ENCODE data around the gene SBF2. TPM values are rescaled to one million over a fixed set of nuclear protein-coding genes. Genes with fewer than 3 reads are reported as not detected.
A peak's percentile ranks its signal among the peaks of the same experiment; 100 is the strongest.

Gene SBF2
- total and polyA plus RNA-seq, 2 of the 13 experiments (the other 11 are each of a cell fraction or from before 2014, with no cell fraction given) = 24.0 to 45.8 TPM

GRCh38 chr11:9757809-9758636, 536.0 kb downstream of the SBF2 start (continued):
- TF ChIP-seq ZBTB40 (IDR thresholded peaks at IDR 0.05) (no peak), ZBTB40 (CRISPR knock-in tag; IDR thresholded peaks at IDR 0.05) (no peak; the same call in none of the 2 replicates), NFE2L2 (IDR thresholded peaks at IDR 0.05; ENCODE audit: low read length) (no peak), GTF3A (CRISPR knock-in tag; conservative IDR thresholded peaks at IDR 0.05) (no peak), ZNF740 (CRISPR knock-in tag; IDR thresholded peaks at IDR 0.05) (no peak), SALL2 (CRISPR knock-in tag; IDR thresholded peaks at IDR 0.05) (peak; percentile 67), HOXA5 (CRISPR knock-in tag; IDR thresholded peaks at IDR 0.05) (no peak; the same call in 1 of the 2 replicates), ZSCAN21 (CRISPR knock-in tag; IDR thresholded peaks at IDR 0.05; ENCODE audit: borderline replicate concordance) (peak; percentile 4; the same call in 1 of the 2 replicates), ZNF484 (CRISPR knock-in tag; IDR thresholded peaks at IDR 0.05; ENCODE audit: borderline replicate concordance, low read depth) (no peak), REL (CRISPR knock-in tag; conservative IDR thresholded peaks at IDR 0.05) (no peak), KDM5B (CRISPR knock-in tag; IDR thresholded peaks at IDR 0.05; ENCODE audit: borderline replicate concordance) (peak; percentile 30; the same call in 1 of the 2 replicates), ZNF124 (CRISPR knock-in tag; IDR thresholded peaks at IDR 0.05) (no peak), MTA1 (CRISPR knock-in tag; IDR thresholded peaks at IDR 0.05; ENCODE audit: borderline replicate concordance) (no peak), TEAD3 (CRISPR knock-in tag; optimal IDR thresholded peaks at IDR 0.05; ENCODE audit: borderline replicate concordance) (peak; percentile 17), KDM5A (IDR thresholded peaks at IDR 0.05; ENCODE audit: borderline replicate concordance, low read length) (no peak; the same call in 1 of the 2 replicates)
- TF ChIP-seq, protein P1, sequence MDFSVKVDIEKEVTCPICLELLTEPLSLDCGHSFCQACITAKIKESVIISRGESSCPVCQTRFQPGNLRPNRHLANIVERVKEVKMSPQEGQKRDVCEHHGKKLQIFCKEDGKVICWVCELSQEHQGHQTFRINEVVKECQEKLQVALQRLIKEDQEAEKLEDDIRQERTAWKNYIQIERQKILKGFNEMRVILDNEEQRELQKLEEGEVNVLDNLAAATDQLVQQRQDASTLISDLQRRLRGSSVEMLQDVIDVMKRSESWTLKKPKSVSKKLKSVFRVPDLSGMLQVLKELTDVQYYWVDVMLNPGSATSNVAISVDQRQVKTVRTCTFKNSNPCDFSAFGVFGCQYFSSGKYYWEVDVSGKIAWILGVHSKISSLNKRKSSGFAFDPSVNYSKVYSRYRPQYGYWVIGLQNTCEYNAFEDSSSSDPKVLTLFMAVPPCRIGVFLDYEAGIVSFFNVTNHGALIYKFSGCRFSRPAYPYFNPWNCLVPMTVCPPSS (IDR thresholded peaks at IDR 0.05) = no peak
- TF ChIP-seq, protein P2, sequence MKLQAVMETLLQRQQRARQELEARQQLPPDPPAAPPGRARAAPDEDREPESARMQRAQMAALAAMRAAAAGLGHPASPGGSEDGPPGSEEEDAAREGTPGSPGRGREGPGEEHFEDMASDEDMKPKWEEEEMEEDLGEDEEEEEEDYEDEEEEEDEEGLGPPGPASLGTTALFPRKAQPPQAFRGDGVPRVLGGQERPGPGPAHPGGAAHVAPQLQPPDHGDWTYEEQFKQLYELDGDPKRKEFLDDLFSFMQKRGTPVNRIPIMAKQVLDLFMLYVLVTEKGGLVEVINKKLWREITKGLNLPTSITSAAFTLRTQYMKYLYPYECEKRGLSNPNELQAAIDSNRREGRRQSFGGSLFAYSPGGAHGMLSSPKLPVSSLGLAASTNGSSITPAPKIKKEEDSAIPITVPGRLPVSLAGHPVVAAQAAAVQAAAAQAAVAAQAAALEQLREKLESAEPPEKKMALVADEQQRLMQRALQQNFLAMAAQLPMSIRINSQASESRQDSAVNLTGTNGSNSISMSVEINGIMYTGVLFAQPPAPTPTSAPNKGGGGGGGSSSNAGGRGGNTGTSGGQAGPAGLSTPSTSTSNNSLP (IDR thresholded peaks at IDR 0.05; ENCODE audit: low read depth, low read length) = no peak
